Brain microvascular endothelial cell (primary cell): ENCODE data around the gene KRT35.

Experiments
- DNase-seq: peaks from one replicate; pipeline ENCODE4 v3.0.0-alpha.2; 2020
- H3K27ac ChIP-seq: fragments of 250-450 bp; sonication (Bioruptor Pico); 2 replicates; pipeline ENCODE4 v1.5.1; 2020; ENCODE audit warnings: mild to moderate bottlenecking, moderate library complexity
- H3K27me3 ChIP-seq: fragments of 250-450 bp; sonication (Bioruptor Pico); replicated peaks from 2 replicates; pipeline ENCODE4 v1.5.1; 2020; ENCODE audit warnings: mild to moderate bottlenecking
- H3K36me3 ChIP-seq: fragments of 250-450 bp; sonication (Bioruptor Pico); replicated peaks from 2 replicates; pipeline ENCODE4 v1.5.1; 2020; ENCODE audit warnings: mild to moderate bottlenecking
- H3K4me3 ChIP-seq: 2 replicates; pipeline ENCODE4 v1.5.1; 2011; ENCODE audit warnings: low read depth, mild to moderate bottlenecking, control low read depth, low read length, moderate library complexity
- CTCF ChIP-seq: IDR thresholded peaks from 2 replicates; pipeline ENCODE4 v1.5.1; 2011; ENCODE audit warnings: low read depth, mild to moderate bottlenecking, moderate library complexity, low read length, control low read depth, inconsistent platforms; ENCODE audit errors: missing control alignments
- in situ Hi-C: cut with HindIII; loops from 2 replicates; pipeline ENCODE4 v1.10.0; 2017; ENCODE audit warnings: low sequenced_read_pairs, low pct_ligation_motif_present

The KRT35 gene

GRCh38 chr17:41453066-41453465 lies 27.9 kb downstream of the KRT35 start:
- Histone ChIP-seq H3K27me3 (no peaks in the 10 kb centered on the region), H3K36me3 (no peaks in the 10 kb centered on the region), H3K27ac (no peak overlapping the region), H3K4me3 (no peak overlapping the region)
- DNase-seq: no peak
- in situ Hi-C loops: no loop called here
- no peak for TF ChIP-seq CTCF

DNA sequence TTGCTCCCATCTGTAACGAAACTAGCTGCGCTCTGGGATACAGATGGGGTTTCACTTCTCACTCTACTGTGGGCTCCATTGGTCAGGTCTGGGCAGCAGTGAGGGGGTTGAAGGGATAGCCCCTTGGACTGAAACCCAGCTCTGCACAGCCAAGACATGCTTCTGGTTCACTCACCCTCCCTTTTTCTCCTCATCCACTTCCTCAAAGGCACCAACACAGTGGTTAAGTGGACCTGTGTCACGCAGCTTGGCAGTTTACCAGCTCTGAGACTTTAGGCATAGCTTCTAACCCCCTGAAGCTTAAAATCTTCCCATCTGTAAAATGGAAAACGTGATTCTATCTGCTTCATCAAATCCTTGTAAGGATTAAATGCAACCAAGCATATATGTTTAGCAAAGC lies 28.7 kb downstream of the KRT35 start:
- TF ChIP-seq CTCF: no peak
- in situ Hi-C loops: no loop called here
- no peak for DNase-seq
- H3K4me3 ChIP-seq: no peak overlapping the region
- no peak overlapping the region for H3K27ac ChIP-seq
- no peaks in the 10 kb centered on the region for H3K36me3 ChIP-seq
- no peaks in the 10 kb centered on the region for H3K27me3 ChIP-seq

GRCh38 chr17:41451154-41451728 lies 29.7 kb downstream of the KRT35 start:
- Histone ChIP-seq H3K27ac (no peak overlapping the region), H3K4me3 (no peak overlapping the region), H3K36me3 (no peaks in the 10 kb centered on the region), H3K27me3 (no peaks in the 10 kb centered on the region)
- in situ Hi-C loops: no loop called here
- no peak for DNase-seq
- no peak for TF ChIP-seq CTCF

DNA sequence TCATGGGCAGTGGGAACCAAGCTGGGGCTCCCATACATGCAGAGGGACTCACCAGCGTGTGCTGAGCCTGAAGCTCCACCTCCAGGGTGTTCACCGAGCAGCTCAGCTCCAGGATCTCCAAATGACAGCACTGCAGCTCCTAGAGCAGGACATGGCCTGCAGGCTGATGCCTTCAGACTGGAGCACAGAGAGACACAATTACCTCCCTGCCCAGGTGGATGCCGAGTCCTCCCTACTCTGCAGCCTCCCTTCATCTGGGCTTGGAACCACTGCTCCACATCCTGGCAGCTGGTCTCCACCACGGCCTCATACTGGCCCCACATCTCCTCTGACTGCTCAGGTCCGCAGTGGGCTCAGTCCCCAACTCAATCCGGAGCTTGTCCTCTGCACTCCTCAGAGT lies 31.9 kb downstream of the KRT35 start:
- H3K27ac ChIP-seq: no peak overlapping the region
- no peaks in the 10 kb centered on the region for H3K36me3 ChIP-seq
- TF ChIP-seq CTCF: no peak
- H3K4me3 ChIP-seq: no peak overlapping the region
- DNase-seq: no peak
- no peaks in the 10 kb centered on the region for H3K27me3 ChIP-seq
- in situ Hi-C loops: no loop called here

- in situ Hi-C loops: no loop called here
- TF ChIP-seq CTCF: no peak
These were observed 32.4 kb downstream of the KRT35 start for GRCh38 chr17:41448506-41448905.

DNA sequence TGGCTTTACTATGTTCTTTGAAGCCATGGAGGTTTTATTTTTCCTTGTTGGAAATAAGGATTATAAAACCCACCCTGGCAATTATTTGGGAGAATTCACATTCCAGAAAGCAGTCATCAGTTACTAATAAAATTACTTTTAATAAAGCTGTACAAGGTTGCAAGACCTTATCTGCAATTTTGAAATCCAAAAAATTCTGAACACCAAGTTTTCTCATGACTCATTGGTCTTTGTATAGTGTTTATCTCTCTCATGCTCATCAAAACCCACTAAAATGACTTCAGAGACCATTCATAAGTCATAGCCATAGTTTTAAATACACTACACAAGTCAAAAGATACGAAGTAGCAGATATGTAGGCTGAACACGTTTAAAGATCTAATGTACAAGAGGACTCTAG lies 34.1 kb downstream of the KRT35 start:
- Histone ChIP-seq H3K27me3 (no peaks in the 10 kb centered on the region), H3K4me3 (no peak overlapping the region), H3K27ac (peak overlapping the region; percentile 69), H3K36me3 (no peaks in the 10 kb centered on the region)
- in situ Hi-C loops: no loop called here
- peak; percentile 33 for DNase-seq
- no peak for TF ChIP-seq CTCF

More at GRCh38 chr17:41448506-41448905, 32.4 kb downstream of the KRT35 start:
- no peak overlapping the region for H3K4me3 ChIP-seq
- H3K36me3 ChIP-seq: no peaks in the 10 kb centered on the region
- no peak overlapping the region for H3K27ac ChIP-seq
- DNase-seq: no peak
- H3K27me3 ChIP-seq: no peaks in the 10 kb centered on the region
